ENCODE results near the gene ACVR1. TPM values are rescaled to one million over a fixed set of nuclear protein-coding genes. Genes with fewer than 3 reads are reported as not detected.
A peak's percentile ranks its signal among the peaks of the same experiment; 100 is the strongest.

The ACVR1 gene
- total RNA-seq, 1 experiment from 2014 or later = 17.1 TPM

- intact Hi-C loops (cut with micrococcal nuclease; ENCODE audit: unreplicated experiment) = no loop called here
- no peaks in the 10 kb centered on the region for H3K36me3 ChIP-seq (ENCODE audit: insufficient read depth, low read length, poor library complexity, severe bottlenecking)
- H3K9me3 ChIP-seq (ENCODE audit: low read depth, low read length, poor library complexity, severe bottlenecking) = no peaks in the 10 kb centered on the region
- no peak overlapping the region for H3K4me3 ChIP-seq (ENCODE audit: low read depth, low read length, poor library complexity, severe bottlenecking)
- ChIA-PET CTCF (interaction anchor here (0.6 kb wide), 1 partner anchor 119 kb away, joined by 3 read pairs; no protein-coding TSS in a partner anchor), POLR2A (ENCODE audit: low non-redundant PET) (no interaction called here)
- H3K4me1 ChIP-seq (ENCODE audit: insufficient read depth, low read length, poor library complexity, severe bottlenecking) = no peaks in the 10 kb centered on the region
- no peak overlapping the region for H3K27ac ChIP-seq (ENCODE audit: low read depth, low read length, poor library complexity, severe bottlenecking)
- H3K27me3 ChIP-seq (replicated peaks; ENCODE audit: insufficient read depth, low read depth, low read length, poor library complexity) = no peaks in the 10 kb centered on the region
- BruUV-seq (replicated peaks) = no TSS peak
- TF ChIP-seq EZH2 (IDR thresholded peaks at IDR 0.05; ENCODE audit: borderline replicate concordance, low read depth, low read length, poor library complexity, severe bottlenecking) (no peak), CTCF (conservative IDR thresholded peaks at IDR 0.05; ENCODE audit: low read depth, low read length) (no peak)
- peak; percentile 28 for DNase-seq (ENCODE audit: low spot score)
Measured at GRCh38 chr2:157898591-157898996, 22.5 kb upstream of the ACVR1 start.

DNA sequence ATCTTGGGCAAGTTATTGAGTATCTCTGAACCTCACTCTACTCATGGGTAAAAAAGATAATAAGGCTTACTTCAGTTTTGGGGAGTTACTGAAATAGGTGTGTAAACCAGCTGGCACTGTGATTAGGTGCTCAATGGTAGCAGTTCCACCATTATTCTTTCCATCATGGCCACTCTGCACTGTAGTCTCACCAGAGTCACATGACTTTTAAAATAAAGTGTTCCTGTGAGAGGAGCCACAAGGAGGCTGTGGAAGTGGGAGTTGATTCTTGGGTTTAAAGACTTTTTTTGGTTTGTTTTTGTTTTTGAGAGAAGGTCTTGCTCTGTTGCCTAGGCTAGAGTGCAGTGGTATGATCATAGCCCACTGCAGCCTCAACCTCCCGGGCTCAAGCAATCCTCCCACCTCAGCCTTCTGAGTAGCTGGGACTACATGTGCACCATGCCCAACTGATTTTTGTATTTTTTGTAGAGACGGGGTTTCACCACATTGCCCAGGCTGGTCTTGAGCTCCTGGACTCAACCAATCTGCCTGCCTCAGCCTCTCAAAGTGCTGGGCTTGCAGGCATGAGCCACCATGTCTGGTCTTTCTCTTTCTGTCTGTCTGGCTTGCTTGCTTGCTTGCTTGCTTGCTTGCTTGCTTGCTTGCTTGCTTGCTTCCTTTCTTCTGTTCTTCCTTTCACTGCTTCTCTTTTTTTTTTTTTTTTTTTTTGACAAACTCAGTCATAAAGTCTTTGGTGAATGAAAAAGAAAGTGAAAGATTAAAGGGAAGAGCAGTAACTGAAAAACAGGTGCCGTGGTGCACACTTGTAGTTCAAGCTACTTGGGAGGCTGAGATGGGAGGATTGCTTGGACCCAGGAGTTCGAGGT, 21.2 kb upstream of the ACVR1 start:
- Histone ChIP-seq H3K36me3 (ENCODE audit: insufficient read depth, low read length, poor library complexity, severe bottlenecking) (no peaks in the 10 kb centered on the region), H3K27me3 (replicated peaks; ENCODE audit: insufficient read depth, low read depth, low read length, poor library complexity) (no peaks in the 10 kb centered on the region), H3K4me3 (ENCODE audit: low read depth, low read length, poor library complexity, severe bottlenecking) (no peak overlapping the region), H3K27ac (ENCODE audit: low read depth, low read length, poor library complexity, severe bottlenecking) (no peak overlapping the region), H3K4me1 (ENCODE audit: insufficient read depth, low read length, poor library complexity, severe bottlenecking) (no peaks in the 10 kb centered on the region), H3K9me3 (ENCODE audit: low read depth, low read length, poor library complexity, severe bottlenecking) (no peaks in the 10 kb centered on the region)
- ChIA-PET POLR2A (ENCODE audit: low non-redundant PET) (no interaction called here), CTCF (no interaction called here)
- no TSS peak for BruUV-seq (replicated peaks)
- DNase-seq (ENCODE audit: low spot score) = no peak
- TF ChIP-seq EZH2 (IDR thresholded peaks at IDR 0.05; ENCODE audit: borderline replicate concordance, low read depth, low read length, poor library complexity, severe bottlenecking) (no peak), CTCF (conservative IDR thresholded peaks at IDR 0.05; ENCODE audit: low read depth, low read length) (no peak)
- intact Hi-C loops (cut with micrococcal nuclease; ENCODE audit: unreplicated experiment) = no loop called here

DNA sequence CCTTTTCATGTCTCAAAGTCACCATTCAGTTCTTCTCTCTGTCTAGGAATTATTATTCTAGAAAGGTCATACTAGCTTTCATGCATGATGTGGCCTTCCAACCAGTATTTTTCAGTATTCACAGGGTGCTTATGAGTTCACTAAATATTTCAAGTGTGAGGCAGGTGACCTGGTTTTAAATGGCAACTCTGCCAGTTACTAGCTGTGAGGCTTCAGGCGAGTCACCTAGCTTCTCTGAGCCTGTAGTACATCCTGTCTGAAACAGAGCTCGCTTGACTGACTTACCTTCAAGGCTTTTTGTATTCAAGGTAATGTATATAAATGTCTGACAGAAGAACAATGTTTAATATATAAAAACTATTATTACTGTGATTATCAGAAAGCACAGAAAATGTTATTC, 19.4 kb upstream of the ACVR1 start:
- CTCF ChIA-PET = no interaction called here
- TF ChIP-seq EZH2 (IDR thresholded peaks at IDR 0.05; ENCODE audit: borderline replicate concordance, low read depth, low read length, poor library complexity, severe bottlenecking) (no peak), CTCF (conservative IDR thresholded peaks at IDR 0.05; ENCODE audit: low read depth, low read length) (no peak)
- H3K4me1 ChIP-seq (ENCODE audit: insufficient read depth, low read length, poor library complexity, severe bottlenecking) = peaks cover 11% of the 10 kb centered on the region
- no peaks in the 10 kb centered on the region for H3K9me3 ChIP-seq (ENCODE audit: low read depth, low read length, poor library complexity, severe bottlenecking)
- H3K27ac ChIP-seq (ENCODE audit: low read depth, low read length, poor library complexity, severe bottlenecking) = no peak overlapping the region
- no peak for DNase-seq (ENCODE audit: low spot score)
- H3K36me3 ChIP-seq (ENCODE audit: insufficient read depth, low read length, poor library complexity, severe bottlenecking) = no peaks in the 10 kb centered on the region
- BruUV-seq (replicated peaks) = no TSS peak
- POLR2A ChIA-PET (ENCODE audit: low non-redundant PET) = no interaction called here
- H3K4me3 ChIP-seq (ENCODE audit: low read depth, low read length, poor library complexity, severe bottlenecking) = no peak overlapping the region
- intact Hi-C loops (cut with micrococcal nuclease; ENCODE audit: unreplicated experiment) = no loop called here
- no peaks in the 10 kb centered on the region for H3K27me3 ChIP-seq (replicated peaks; ENCODE audit: insufficient read depth, low read depth, low read length, poor library complexity)
